ENCODE measurements around the gene LIF. TPM values are rescaled to one million over a fixed set of nuclear protein-coding genes. Genes with fewer than 3 reads are reported as not detected.

LIF gene
- total RNA-seq, 1 donor from 2014 or later = 0.23 TPM

DNA sequence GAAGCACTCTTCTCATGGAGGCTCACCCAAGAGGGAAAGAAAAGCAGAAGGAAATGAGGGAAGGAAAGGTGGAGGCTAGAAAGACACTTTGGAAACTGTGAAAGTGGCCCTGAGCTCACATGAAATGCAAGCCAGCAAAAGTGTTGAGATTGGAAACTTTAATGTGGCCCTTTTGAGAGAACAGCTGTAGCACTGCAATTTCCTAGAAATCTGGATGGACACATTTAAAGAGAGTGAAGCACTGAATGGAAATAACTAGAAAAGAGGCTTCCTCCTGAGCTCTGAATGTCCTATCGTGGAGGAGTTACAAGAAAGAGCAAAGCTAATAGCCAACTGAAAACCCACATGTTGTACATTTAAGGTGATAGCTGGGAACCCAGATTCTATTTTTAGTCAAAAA, 56.0 kb downstream of the LIF start:
- H3K4me1 Mint-ChIP-seq (ENCODE audit: unreplicated experiment) = peaks cover 7% of the 10 kb centered on the region
- no peak overlapping the region for H3K4me3 Mint-ChIP-seq (ENCODE audit: unreplicated experiment)
- H3K27me3 Mint-ChIP-seq (ENCODE audit: unreplicated experiment) = peaks cover 2% of the 10 kb centered on the region
- TF ChIP-seq, protein P1, sequence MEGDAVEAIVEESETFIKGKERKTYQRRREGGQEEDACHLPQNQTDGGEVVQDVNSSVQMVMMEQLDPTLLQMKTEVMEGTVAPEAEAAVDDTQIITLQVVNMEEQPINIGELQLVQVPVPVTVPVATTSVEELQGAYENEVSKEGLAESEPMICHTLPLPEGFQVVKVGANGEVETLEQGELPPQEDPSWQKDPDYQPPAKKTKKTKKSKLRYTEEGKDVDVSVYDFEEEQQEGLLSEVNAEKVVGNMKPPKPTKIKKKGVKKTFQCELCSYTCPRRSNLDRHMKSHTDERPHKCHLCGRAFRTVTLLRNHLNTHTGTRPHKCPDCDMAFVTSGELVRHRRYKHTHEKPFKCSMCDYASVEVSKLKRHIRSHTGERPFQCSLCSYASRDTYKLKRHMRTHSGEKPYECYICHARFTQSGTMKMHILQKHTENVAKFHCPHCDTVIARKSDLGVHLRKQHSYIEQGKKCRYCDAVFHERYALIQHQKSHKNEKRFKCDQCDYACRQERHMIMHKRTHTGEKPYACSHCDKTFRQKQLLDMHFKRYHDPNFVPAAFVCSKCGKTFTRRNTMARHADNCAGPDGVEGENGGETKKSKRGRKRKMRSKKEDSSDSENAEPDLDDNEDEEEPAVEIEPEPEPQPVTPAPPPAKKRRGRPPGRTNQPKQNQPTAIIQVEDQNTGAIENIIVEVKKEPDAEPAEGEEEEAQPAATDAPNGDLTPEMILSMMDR (IDR thresholded peaks at IDR 0.05; ENCODE audit: unreplicated experiment) = no peak
- H3K36me3 Mint-ChIP-seq (ENCODE audit: low read depth, unreplicated experiment) = no peaks in the 10 kb centered on the region
- DNase-seq (ENCODE audit: low spot score) = no peak
- H3K27ac Mint-ChIP-seq (ENCODE audit: unreplicated experiment) = no peak overlapping the region
- H3K9me3 Mint-ChIP-seq (ENCODE audit: unreplicated experiment) = no peaks in the 10 kb centered on the region

Other genes with a start within 250 kb of the LIF start
- gene HORMAD2, start 166.3 kb downstream of the LIF start, total RNA-seq (ENCODE audit: unreplicated experiment) = not detected
- not detected for gene OSM, start 20.1 kb upstream of the LIF start, total RNA-seq (ENCODE audit: unreplicated experiment)
- 17.2 TPM for gene CASTOR1, start 42.7 kb upstream of the LIF start, total RNA-seq (ENCODE audit: unreplicated experiment)
- gene TBC1D10A, start 80.2 kb upstream of the LIF start, total RNA-seq (ENCODE audit: unreplicated experiment) = 7.9 TPM
- gene SF3A1, start 110.1 kb upstream of the LIF start, total RNA-seq (ENCODE audit: unreplicated experiment) = 139 TPM
- gene CCDC157, start 110.2 kb upstream of the LIF start, total RNA-seq (ENCODE audit: unreplicated experiment) = 3.3 TPM
- 39.1 TPM for gene RNF215, start 140.7 kb upstream of the LIF start, total RNA-seq (ENCODE audit: unreplicated experiment)
- 3.9 TPM for gene SEC14L2, start 150.3 kb upstream of the LIF start, total RNA-seq (ENCODE audit: unreplicated experiment)
- 30.2 TPM for gene MTFP1, start 179.0 kb upstream of the LIF start, total RNA-seq (ENCODE audit: unreplicated experiment)
- gene SEC14L3, start 225.3 kb upstream of the LIF start, total RNA-seq (ENCODE audit: unreplicated experiment) = not detected